Mesenchymal stem cell (in vitro differentiated cells and primary cell): ENCODE measurements around the gene MEIOB.

Experiments
- DNase-seq: peaks from one replicate; pipeline ENCODE4 v3.0.0-alpha.2; 2013
- H2AFZ ChIP-seq: one replicate; pipeline ENCODE4 v1.6.1; 2013; ENCODE audit warnings: low read depth, mild to moderate bottlenecking, control low read depth, inconsistent platforms, low read length, moderate library complexity
- H2AK5ac ChIP-seq: 2 replicates; pipeline ENCODE4 v1.6.1; 2013; ENCODE audit warnings: low read length, moderate library complexity, mild to moderate bottlenecking, inconsistent platforms; ENCODE audit not compliant: severe bottlenecking
- H2BK120ac ChIP-seq: one replicate; pipeline ENCODE4 v1.6.1; 2013; ENCODE audit warnings: low read depth, mild to moderate bottlenecking, inconsistent platforms, low read length, moderate library complexity
- H2BK12ac ChIP-seq, 2 experiments: one replicate each; pipeline ENCODE4 v1.6.1; 2013; ENCODE audit warnings: inconsistent platforms in 2 of 2, low read length in 2 of 2, mild to moderate bottlenecking in 2 of 2, moderate library complexity in 2 of 2, control low read depth in 1 of 2
- H2BK15ac ChIP-seq: one replicate; pipeline ENCODE4 v1.6.1; 2013; ENCODE audit warnings: mild to moderate bottlenecking, low read depth, inconsistent platforms; ENCODE audit not compliant: poor library complexity, severe bottlenecking
- H2BK5ac ChIP-seq: 2 replicates; pipeline ENCODE4 v1.6.1; 2013; ENCODE audit warnings: low read depth, mild to moderate bottlenecking, low read length, control low read depth, inconsistent platforms; ENCODE audit not compliant: poor library complexity, severe bottlenecking
- H3K14ac ChIP-seq, 2 experiments: one replicate each; pipeline ENCODE4 v1.6.1; 2013; ENCODE audit warnings: inconsistent platforms in 2 of 2, low read length in 2 of 2, control low read depth in 1 of 2, mild to moderate bottlenecking in 1 of 2, moderate library complexity in 1 of 2
- H3K18ac ChIP-seq, 2 experiments: one replicate each; pipeline ENCODE4 v1.6.1; 2013; ENCODE audit warnings: inconsistent platforms in 2 of 2, low read length in 2 of 2, control low read depth in 1 of 2, low read depth in 1 of 2, mild to moderate bottlenecking in 1 of 2
- H3K23ac ChIP-seq, 2 experiments: one replicate each; pipeline ENCODE4 v1.6.1; 2013; ENCODE audit warnings: inconsistent platforms in 2 of 2, low read length in 2 of 2, mild to moderate bottlenecking in 2 of 2, moderate library complexity in 2 of 2, control low read depth in 1 of 2
- H3K27ac ChIP-seq: 2 replicates; pipeline ENCODE4 v1.5.1; 2013; ENCODE audit warnings: mild to moderate bottlenecking, moderate library complexity, low read length, control low read depth, inconsistent platforms; ENCODE audit not compliant: poor library complexity, severe bottlenecking
- H3K27me3 ChIP-seq, 2 experiments: 2 replicates each; pipeline versions ENCODE4 v1.6.1 to v1.7.0; 2013; ENCODE audit warnings: low read length in 2 of 2, mild to moderate bottlenecking in 2 of 2, moderate library complexity in 2 of 2, control low read depth in 1 of 2, inconsistent platforms in 1 of 2; ENCODE audit not compliant: control insufficient read depth in 1 of 2, insufficient read depth in 1 of 2
- H3K36me3 ChIP-seq, 2 experiments: 2 replicates each; pipeline versions ENCODE4 v1.6.1 to v1.7.0; 2013; ENCODE audit warnings: low read length in 2 of 2, control low read depth in 1 of 2, inconsistent platforms in 1 of 2, low read depth in 1 of 2, mild to moderate bottlenecking in 1 of 2; ENCODE audit not compliant: insufficient read depth in 2 of 2, control insufficient read depth in 1 of 2
- H3K4ac ChIP-seq, 2 experiments: one replicate each; pipeline ENCODE4 v1.6.1; 2013; ENCODE audit warnings: inconsistent platforms in 2 of 2, low read length in 2 of 2, mild to moderate bottlenecking in 2 of 2, moderate library complexity in 2 of 2, control low read depth in 1 of 2, low read depth in 1 of 2
- H3K4me1 ChIP-seq: 2 replicates; pipeline ENCODE4 v1.6.1; 2013; ENCODE audit warnings: low read depth, low read length, control low read depth; ENCODE audit not compliant: control insufficient read depth, insufficient read depth
- H3K4me2 ChIP-seq: 2 replicates; pipeline ENCODE4 v1.6.1; 2013; ENCODE audit warnings: low read length, mild to moderate bottlenecking, inconsistent platforms; ENCODE audit not compliant: poor library complexity, severe bottlenecking
- H3K4me3 ChIP-seq, 2 experiments: 2 replicates each; pipeline versions ENCODE4 v1.5.1 to v1.7.0; 2013; ENCODE audit warnings: low read length in 2 of 2, mild to moderate bottlenecking in 2 of 2, control low read depth in 1 of 2, low read depth in 1 of 2; ENCODE audit not compliant: insufficient read depth in 1 of 2
- H3K79me1 ChIP-seq: replicated peaks from 2 replicates; pipeline ENCODE4 v1.6.1; 2013; ENCODE audit warnings: mild to moderate bottlenecking, control low read depth, low read length, inconsistent platforms; ENCODE audit not compliant: poor library complexity, severe bottlenecking
- H3K9ac ChIP-seq: 2 replicates; pipeline ENCODE4 v1.7.0; 2013; ENCODE audit warnings: mild to moderate bottlenecking, low read length, moderate library complexity
- H3K9me3 ChIP-seq: 2 replicates; pipeline ENCODE4 v1.7.0; 2013; ENCODE audit warnings: mild to moderate bottlenecking, low read length; ENCODE audit not compliant: control insufficient read depth
- H4K8ac ChIP-seq: one replicate; pipeline ENCODE4 v1.6.1; 2013; ENCODE audit warnings: inconsistent platforms, mild to moderate bottlenecking, low read length, moderate library complexity
- H4K91ac ChIP-seq: one replicate; pipeline ENCODE4 v1.6.1; 2013; ENCODE audit warnings: mild to moderate bottlenecking, low read length, inconsistent platforms
- WGBS: methylation state at CpG from one replicate; pipeline ENCODE4 v1.1.7; 2013; ENCODE audit warnings: mixed read lengths; 5-methylcytosine and 5-hydroxymethylcytosine counted together

MEIOB gene

GRCh38 chr16:1828645-1829410 lies 43.1 kb downstream of the MEIOB start:
- Histone ChIP-seq H3K4me3 (peak overlapping the region in 1 of 2 experiments; percentile 95), H3K4me1 (peaks cover 22% of the 10 kb centered on the region), H2BK15ac (no peak overlapping the region), H4K8ac (no peak overlapping the region), H3K36me3 (peaks cover 13 to 31% of the 10 kb centered on the region in 2 experiments), H3K23ac (no peak overlapping the region), H2BK5ac (no peak overlapping the region), H2BK120ac (no peak overlapping the region), H2AK5ac (no peak overlapping the region), H3K14ac (no peak overlapping the region), H3K27ac (no peak overlapping the region), H3K18ac (no peak overlapping the region), H4K91ac (no peak overlapping the region), H2BK12ac (no peak overlapping the region), H3K27me3 (no peaks in the 10 kb centered on the region), H3K4me2 (peak overlapping the region; percentile 38), H3K79me1 (peaks cover 21% of the 10 kb centered on the region), H3K9me3 (no peaks in the 10 kb centered on the region), H2AFZ (no peak overlapping the region), H3K4ac (no peak overlapping the region), H3K9ac (peak overlapping the region; percentile 88)
- DNase-seq = no peak
- WGBS = 90% methylated on average over 9 of the region's 11 CpGs

- DNase-seq = peak; percentile 96
- H3K4me1 ChIP-seq = peaks cover 20% of the 10 kb centered on the region
- under 1% methylated on average over 91 of the region's 104 CpGs for WGBS
- peaks cover 28% of the 10 kb centered on the region for H3K79me1 ChIP-seq
- no peaks in the 10 kb centered on the region for H3K27me3 ChIP-seq
- H2AFZ ChIP-seq = peak within 1 kb of the TSS; percentile 94
- H2BK15ac ChIP-seq = peak within 1 kb of the TSS; percentile 77
- peak within 1 kb of the TSS; percentile 88 for H3K9ac ChIP-seq
- H3K4me2 ChIP-seq = peak within 1 kb of the TSS; percentile 97
- peak within 1 kb of the TSS in 1 of 2 experiments; percentile 83 for H2BK12ac ChIP-seq
- peak within 1 kb of the TSS; percentile 37 for H2BK120ac ChIP-seq
- no peaks in the 10 kb centered on the region for H3K9me3 ChIP-seq
- no peak within 1 kb of the TSS for H2AK5ac ChIP-seq
- H4K91ac ChIP-seq = peak within 1 kb of the TSS; percentile 96
- peak within 1 kb of the TSS; percentile 94 for H2BK5ac ChIP-seq
- peaks cover 17 to 34% of the 10 kb centered on the region in 2 experiments for H3K36me3 ChIP-seq
- H4K8ac ChIP-seq = peak within 1 kb of the TSS; percentile 96
- H3K18ac ChIP-seq = peak within 1 kb of the TSS; percentile 86 to 91
- H3K23ac ChIP-seq = peak within 1 kb of the TSS in 1 of 2 experiments; percentile 98
- peak within 1 kb of the TSS in 1 of 2 experiments; percentile 95 for H3K14ac ChIP-seq
- peak within 1 kb of the TSS; percentile 38 for H3K27ac ChIP-seq
- peak within 1 kb of the TSS; percentile 95 to 96 for H3K4me3 ChIP-seq
- peak within 1 kb of the TSS; percentile 91 to 94 for H3K4ac ChIP-seq
These were observed 45.0 kb downstream of the MEIOB start, which contains the start of the genes FAHD1 and HAGH for GRCh38 chr16:1826691-1827573. TSS of gene FAHD1 (plus strand) at chr16:1827206. CDS start at chr16:1827239, 33 bp downstream. TSS of gene HAGH (minus strand) at chr16:1826825. CDS start at chr16:1826787, 38 bp downstream.

- peak overlapping the region; percentile 45 to 79 for H3K18ac ChIP-seq
- no peak overlapping the region for H2BK15ac ChIP-seq
These were observed 45.9 kb downstream of the MEIOB start for GRCh38 chr16:1825864-1826690.

More at GRCh38 chr16:1825864-1826690, 45.9 kb downstream of the MEIOB start:
- Histone ChIP-seq H3K4me2 (peak overlapping the region; percentile 97), H3K79me1 (peaks cover 29% of the 10 kb centered on the region), H2BK5ac (no peak overlapping the region), H3K27ac (no peak overlapping the region), H3K4me3 (peak overlapping the region; percentile 95 to 96), H2BK120ac (no peak overlapping the region), H3K23ac (no peak overlapping the region), H3K9me3 (no peaks in the 10 kb centered on the region), H4K91ac (no peak overlapping the region), H3K27me3 (no peaks in the 10 kb centered on the region), H3K36me3 (peaks cover 25 to 32% of the 10 kb centered on the region in 2 experiments), H2BK12ac (no peak overlapping the region), H4K8ac (peak overlapping the region; percentile 36), H2AK5ac (no peak overlapping the region), H3K4me1 (peaks cover 20% of the 10 kb centered on the region), H2AFZ (peak overlapping the region; percentile 86), H3K4ac (no peak overlapping the region), H3K14ac (no peak overlapping the region), H3K9ac (peak overlapping the region; percentile 75)
- WGBS = 6% methylated on average over 77 of the region's 96 CpGs
- DNase-seq = peak; percentile 55
